ENCODE data around the gene COL1A1. TPM values are rescaled to one million over a fixed set of nuclear protein-coding genes. Genes with fewer than 3 reads are reported as not detected.

The COL1A1 gene
- polyA plus RNA-seq, 3 donors, result not detected

GRCh38 chr17:50213026-50214022 is 11.9 kb upstream of the COL1A1 start:
- Mint-ChIP-seq H3K4me3 (no peak overlapping the region), H3K27ac (peak overlapping the region in 1 of 7 donors; percentile 12), H3K27me3 (ENCODE audit: low read depth in 3 of 3) (peaks cover 4 to 21% (median 12%) of the 10 kb centered on the region in 3 donors), H3K4me1 (peaks cover 4% of the 10 kb centered on the region), H3K9me3 (peaks cover 0 to 2% (median 0%) of the 10 kb centered on the region in 7 donors), H3K36me3 (no peaks in the 10 kb centered on the region)
- H4K20me1 ChIP-seq (ENCODE audit: insufficient read depth, low read length), result no peaks in the 10 kb centered on the region
- no peaks in the 10 kb centered on the region for H3K36me3 ChIP-seq (replicated peaks in 1 of 2; ENCODE audit: control insufficient read depth in 1 of 2, insufficient read depth in 2 of 2, low read length in 2 of 2)
- no CpG with 5 or more reads among the region's 9 CpGs for WGBS (ENCODE audit: insufficient coverage)
- H3K79me2 ChIP-seq (ENCODE audit: insufficient read depth, low read length), result no peaks in the 10 kb centered on the region
- H3K9ac ChIP-seq (ENCODE audit: insufficient read depth, low read length, poor library complexity, severe bottlenecking), result no peak overlapping the region
- no peaks in the 10 kb centered on the region for H3K9me3 ChIP-seq (replicated peaks in 1 of 2; ENCODE audit: control insufficient read depth in 1 of 2, insufficient read depth in 1 of 2, low read length in 2 of 2)
- no peak for DNase-seq
- H3K27ac ChIP-seq (ENCODE audit: low read depth in 1 of 2, low read length in 2 of 2), result no peak overlapping the region
- no peak overlapping the region for H2AFZ ChIP-seq (ENCODE audit: insufficient read depth, low read depth, low read length, poor library complexity, severe bottlenecking)
- no peaks in the 10 kb centered on the region for H3K4me1 ChIP-seq (ENCODE audit: control insufficient read depth in 1 of 2, insufficient read depth in 2 of 2, low read length in 2 of 2)
- H3K27me3 ChIP-seq (ENCODE audit: control insufficient read depth in 2 of 2, insufficient read depth in 2 of 2, low read length in 2 of 2), result peaks cover 0 to 8% of the 10 kb centered on the region in 2 donors
- intact Hi-C loops (cut with micrococcal nuclease), result no loop called here
- H3K4me3 ChIP-seq (replicated peaks in 1 of 3; ENCODE audit: low read depth in 2 of 3, low read length in 3 of 3), result no peak overlapping the region
- TF ChIP-seq CTCF (IDR thresholded peaks at IDR 0.05), result no peak
- no peak overlapping the region for H3K4me2 ChIP-seq (replicated peaks; ENCODE audit: extremely low read depth, low read length, poor library complexity, severe bottlenecking)

- no peaks in the 10 kb centered on the region for H3K36me3 Mint-ChIP-seq
- no peak overlapping the region for H3K27ac Mint-ChIP-seq
- H3K4me2 ChIP-seq (replicated peaks; ENCODE audit: extremely low read depth, low read length, poor library complexity, severe bottlenecking), result no peak overlapping the region
- no peak overlapping the region for H3K4me3 ChIP-seq (replicated peaks in 1 of 3; ENCODE audit: low read depth in 2 of 3, low read length in 3 of 3)
- 55% methylated on average over 10 of the region's 15 CpGs for WGBS (ENCODE audit: insufficient coverage)
- no peak for TF ChIP-seq CTCF (IDR thresholded peaks at IDR 0.05)
- peaks cover 0 to 8% of the 10 kb centered on the region in 2 donors for H3K27me3 ChIP-seq (ENCODE audit: control insufficient read depth in 2 of 2, insufficient read depth in 2 of 2, low read length in 2 of 2)
- no peaks in the 10 kb centered on the region for H3K79me2 ChIP-seq (ENCODE audit: insufficient read depth, low read length)
- peaks cover 0 to under 1% (median 0%) of the 10 kb centered on the region in 7 donors for H3K9me3 Mint-ChIP-seq
- peak overlapping the region in 1 of 2 donors; percentile 4 for H3K4me3 Mint-ChIP-seq
- DNase-seq, result no peak
- H4K20me1 ChIP-seq (ENCODE audit: insufficient read depth, low read length), result no peaks in the 10 kb centered on the region
- H3K9ac ChIP-seq (ENCODE audit: insufficient read depth, low read length, poor library complexity, severe bottlenecking), result no peak overlapping the region
- no peak overlapping the region for H2AFZ ChIP-seq (ENCODE audit: insufficient read depth, low read depth, low read length, poor library complexity, severe bottlenecking)
- no peaks in the 10 kb centered on the region for H3K9me3 ChIP-seq (replicated peaks in 1 of 2; ENCODE audit: control insufficient read depth in 1 of 2, insufficient read depth in 1 of 2, low read length in 2 of 2)
- peaks cover 4% of the 10 kb centered on the region for H3K4me1 Mint-ChIP-seq
- intact Hi-C loops (cut with micrococcal nuclease), result no loop called here
- H3K4me1 ChIP-seq (ENCODE audit: control insufficient read depth in 1 of 2, insufficient read depth in 2 of 2, low read length in 2 of 2), result no peaks in the 10 kb centered on the region
- no peak overlapping the region for H3K27ac ChIP-seq (ENCODE audit: low read depth in 1 of 2, low read length in 2 of 2)
- H3K36me3 ChIP-seq (replicated peaks in 1 of 2; ENCODE audit: control insufficient read depth in 1 of 2, insufficient read depth in 2 of 2, low read length in 2 of 2), result no peaks in the 10 kb centered on the region
- peaks cover 8 to 27% (median 13%) of the 10 kb centered on the region in 3 donors for H3K27me3 Mint-ChIP-seq (ENCODE audit: low read depth in 3 of 3)
Observed at GRCh38 chr17:50212121-50212843, 10.9 kb upstream of the COL1A1 start.

Data from CD14-positive monocyte (primary cell).